KMS-11 (cell line): ENCODE data around the gene ACER3.

Experiments used
- H2AFZ ChIP-seq: fragments of 200-600 bp; sonication (generic); 2 replicates; pipeline ENCODE4 v1.6.1; 2016; ENCODE audit warnings: antibody characterized with exemption, mixed run types, low read depth
- H3K27ac ChIP-seq: fragments of 200-600 bp; sonication (generic); 2 replicates; pipeline ENCODE4 v1.6.1; 2016; ENCODE audit warnings: mild to moderate bottlenecking, mixed run types
- H3K27me3 ChIP-seq: fragments of 200-600 bp; sonication (generic); 2 replicates; pipeline ENCODE4 v1.6.1; 2017; ENCODE audit warnings: mild to moderate bottlenecking, low read depth, mixed run types, moderate library complexity; ENCODE audit not compliant: insufficient read depth
- H3K36me3 ChIP-seq: fragments of 200-600 bp; sonication (generic); 2 replicates; pipeline ENCODE4 v1.6.1; 2017; ENCODE audit warnings: mild to moderate bottlenecking, mixed run types; ENCODE audit not compliant: insufficient read depth
- H3K4me1 ChIP-seq: fragments of 200-600 bp; sonication (generic); 2 replicates; pipeline ENCODE4 v1.6.1; 2016; ENCODE audit warnings: mild to moderate bottlenecking, low read depth, mixed run types; ENCODE audit not compliant: poor library complexity, severe bottlenecking
- H3K4me2 ChIP-seq: fragments of 200-600 bp; sonication (generic); 2 replicates; pipeline ENCODE4 v1.7.0; 2016; ENCODE audit warnings: mild to moderate bottlenecking, mixed run types
- H3K4me3 ChIP-seq: fragments of 200-600 bp; sonication (generic); IDR thresholded peaks from 2 replicates; pipeline ENCODE4 v1.6.1; 2017; ENCODE audit warnings: low read depth, low read length, mixed read lengths; ENCODE audit not compliant: insufficient read depth
- H3K79me2 ChIP-seq: fragments of 200-600 bp; sonication (generic); 2 replicates; pipeline ENCODE4 v1.6.1; 2016; ENCODE audit warnings: low read depth, mixed run types; ENCODE audit not compliant: insufficient read depth
- H3K9ac ChIP-seq: fragments of 200-600 bp; sonication (generic); 2 replicates; pipeline ENCODE4 v1.6.1; 2016; ENCODE audit warnings: mild to moderate bottlenecking, mixed run types
- H4K20me1 ChIP-seq: fragments of 200-600 bp; sonication (generic); 2 replicates; pipeline ENCODE4 v1.6.1; 2016; ENCODE audit warnings: mild to moderate bottlenecking, mixed run types; ENCODE audit not compliant: insufficient read depth
- CTCF ChIP-seq: fragments of 200-600 bp; sonication (generic); conservative IDR thresholded peaks from 2 replicates; pipeline ENCODE4 v1.6.1; 2017; ENCODE audit warnings: low read depth, mild to moderate bottlenecking, antibody characterized with exemption, low read length, moderate library complexity, mixed read lengths

ACER3 gene

GRCh38 chr11:76939219-76939631, 78.5 kb downstream of the ACER3 start:
- TF ChIP-seq CTCF = no peak
- Histone ChIP-seq H4K20me1 (no peaks in the 10 kb centered on the region), H3K4me1 (no peaks in the 10 kb centered on the region), H3K27ac (no peak overlapping the region), H2AFZ (no peak overlapping the region), H3K27me3 (no peaks in the 10 kb centered on the region), H3K9ac (no peak overlapping the region), H3K79me2 (no peaks in the 10 kb centered on the region), H3K36me3 (no peaks in the 10 kb centered on the region), H3K4me2 (no peak overlapping the region), H3K4me3 (no peak overlapping the region)

- Histone ChIP-seq H3K27me3 (no peaks in the 10 kb centered on the region), H3K27ac (no peak overlapping the region), H3K36me3 (no peaks in the 10 kb centered on the region), H3K4me1 (no peaks in the 10 kb centered on the region), H3K9ac (no peak overlapping the region), H3K79me2 (no peaks in the 10 kb centered on the region), H3K4me3 (no peak overlapping the region), H2AFZ (no peak overlapping the region), H3K4me2 (no peak overlapping the region), H4K20me1 (no peaks in the 10 kb centered on the region)
- TF ChIP-seq CTCF = no peak
Measured at GRCh38 chr11:76944225-76944624, 83.5 kb downstream of the ACER3 start.

- Histone ChIP-seq H3K36me3 (no peaks in the 10 kb centered on the region), H3K27ac (no peak overlapping the region), H3K4me3 (no peak overlapping the region), H3K79me2 (no peaks in the 10 kb centered on the region), H4K20me1 (no peaks in the 10 kb centered on the region), H3K4me1 (no peaks in the 10 kb centered on the region), H3K9ac (no peak overlapping the region), H3K4me2 (no peak overlapping the region), H3K27me3 (no peaks in the 10 kb centered on the region), H2AFZ (no peak overlapping the region)
- TF ChIP-seq CTCF = no peak
Measured at GRCh38 chr11:76946223-76946622, 85.5 kb downstream of the ACER3 start.

GRCh38 chr11:76947190-76947589, 86.5 kb downstream of the ACER3 start:
- no peak overlapping the region for H3K4me2 ChIP-seq
- no peaks in the 10 kb centered on the region for H4K20me1 ChIP-seq
- TF ChIP-seq CTCF = no peak
- no peak overlapping the region for H3K9ac ChIP-seq
- no peaks in the 10 kb centered on the region for H3K27me3 ChIP-seq
- no peaks in the 10 kb centered on the region for H3K36me3 ChIP-seq
- no peaks in the 10 kb centered on the region for H3K4me1 ChIP-seq
- H3K4me3 ChIP-seq = no peak overlapping the region
- no peak overlapping the region for H3K27ac ChIP-seq
- H3K79me2 ChIP-seq = no peaks in the 10 kb centered on the region
- no peak overlapping the region for H2AFZ ChIP-seq
